OCI-LY3 (cell line): ENCODE data around the gene SERPINA12.

Experiments
- H2AFZ ChIP-seq: fragments of 200-600, 300-600 bp; shearing (Covaris generic); 2 replicates; pipeline ENCODE4 v1.6.0; 2014; ENCODE audit warnings: antibody characterized with exemption, low read depth, low read length
- H3K27ac ChIP-seq: fragments of 200-600, 300-600 bp; sonication (generic); 2 replicates; pipeline ENCODE4 v1.5.1; 2014; ENCODE audit warnings: mild to moderate bottlenecking, low read length, moderate library complexity, mixed read lengths
- H3K27me3 ChIP-seq: fragments of 200-600, 300-600 bp; sonication (generic); 2 replicates; pipeline ENCODE4 v1.6.1; 2014; ENCODE audit warnings: low read depth, low read length, mixed read lengths
- H3K36me3 ChIP-seq: fragments of 200-600, 300-600 bp; sonication (generic); replicated peaks from 2 replicates; pipeline ENCODE3; 2014; ENCODE audit warnings: low read depth, low read length, mixed read lengths
- H3K4me1 ChIP-seq: fragments of 300-600, 200-600 bp; sonication (generic); 2 replicates; pipeline ENCODE4 v1.6.1; 2014; ENCODE audit warnings: low read length, mixed read lengths
- H3K4me2 ChIP-seq: fragments of 200-600, 300-600 bp; sonication (generic); 2 replicates; pipeline ENCODE4 v1.6.1; 2014; ENCODE audit warnings: low read length, mixed read lengths
- H3K4me3 ChIP-seq: fragments of 300-600, 200-600 bp; sonication (generic); 2 replicates; pipeline ENCODE4 v1.5.1; 2014; ENCODE audit warnings: antibody characterized with exemption, mild to moderate bottlenecking, low read length, moderate library complexity
- H3K79me2 ChIP-seq: fragments of 300-600, 200-600 bp; shearing (Covaris generic); 2 replicates; pipeline ENCODE4 v1.6.1; 2014; ENCODE audit warnings: mild to moderate bottlenecking, low read length, mixed read lengths
- H3K9ac ChIP-seq: fragments of 300-600, 200-600 bp; shearing (Covaris generic); 2 replicates; pipeline ENCODE4 v1.6.0; 2014; ENCODE audit warnings: mild to moderate bottlenecking, low read length, moderate library complexity
- H3K9me3 ChIP-seq: fragments of 200-600, 300-600 bp; shearing (Covaris generic); 2 replicates; pipeline ENCODE4 v1.6.1; 2014; ENCODE audit warnings: low read length, mixed read lengths; ENCODE audit not compliant: insufficient read depth
- H4K20me1 ChIP-seq: fragments of 200-600, 300-600 bp; sonication (generic); 2 replicates; pipeline ENCODE4 v1.6.1; 2016; ENCODE audit warnings: low read length, mixed read lengths; ENCODE audit not compliant: insufficient read depth
- CTCF ChIP-seq: fragments of 200-600, 300-600 bp; sonication (generic); IDR thresholded peaks from 2 replicates; pipeline ENCODE4 v1.5.1; 2014; ENCODE audit warnings: antibody characterized with exemption, low read length, low read depth
- EZH2phosphoT487 ChIP-seq: fragments of 200-600 bp; shearing (Covaris generic); IDR thresholded peaks from 2 replicates; pipeline ENCODE4 v1.6.1; 2018; ENCODE audit warnings: antibody characterized with exemption, mixed run types, low read depth

The SERPINA12 gene

GRCh38 chr14:94540031-94540794 lies 30.9 kb upstream of the SERPINA12 start:
- no peaks in the 10 kb centered on the region for H3K79me2 ChIP-seq
- no peak overlapping the region for H3K27ac ChIP-seq
- H3K27me3 ChIP-seq = peaks cover 26% of the 10 kb centered on the region
- no peaks in the 10 kb centered on the region for H4K20me1 ChIP-seq
- H3K9ac ChIP-seq = no peak overlapping the region
- peak overlapping the region; percentile 46; the same call in 1 of the 2 replicates for H2AFZ ChIP-seq
- H3K4me2 ChIP-seq = no peak overlapping the region
- no peak overlapping the region for H3K4me3 ChIP-seq
- TF ChIP-seq EZH2phosphoT487 (no peak), CTCF (no peak)
- no peaks in the 10 kb centered on the region for H3K9me3 ChIP-seq
- no peaks in the 10 kb centered on the region for H3K36me3 ChIP-seq
- H3K4me1 ChIP-seq = peaks cover 8% of the 10 kb centered on the region

GRCh38 chr14:94539181-94539580 lies 29.9 kb upstream of the SERPINA12 start:
- H3K9ac ChIP-seq = no peak overlapping the region
- H3K4me2 ChIP-seq = no peak overlapping the region
- no peaks in the 10 kb centered on the region for H3K9me3 ChIP-seq
- H3K27ac ChIP-seq = no peak overlapping the region
- H2AFZ ChIP-seq = no peak overlapping the region
- TF ChIP-seq CTCF (no peak), EZH2phosphoT487 (no peak)
- H3K79me2 ChIP-seq = no peaks in the 10 kb centered on the region
- no peaks in the 10 kb centered on the region for H4K20me1 ChIP-seq
- no peaks in the 10 kb centered on the region for H3K36me3 ChIP-seq
- H3K4me3 ChIP-seq = no peak overlapping the region
- peaks cover 8% of the 10 kb centered on the region for H3K4me1 ChIP-seq
- H3K27me3 ChIP-seq = peaks cover 26% of the 10 kb centered on the region

DNA sequence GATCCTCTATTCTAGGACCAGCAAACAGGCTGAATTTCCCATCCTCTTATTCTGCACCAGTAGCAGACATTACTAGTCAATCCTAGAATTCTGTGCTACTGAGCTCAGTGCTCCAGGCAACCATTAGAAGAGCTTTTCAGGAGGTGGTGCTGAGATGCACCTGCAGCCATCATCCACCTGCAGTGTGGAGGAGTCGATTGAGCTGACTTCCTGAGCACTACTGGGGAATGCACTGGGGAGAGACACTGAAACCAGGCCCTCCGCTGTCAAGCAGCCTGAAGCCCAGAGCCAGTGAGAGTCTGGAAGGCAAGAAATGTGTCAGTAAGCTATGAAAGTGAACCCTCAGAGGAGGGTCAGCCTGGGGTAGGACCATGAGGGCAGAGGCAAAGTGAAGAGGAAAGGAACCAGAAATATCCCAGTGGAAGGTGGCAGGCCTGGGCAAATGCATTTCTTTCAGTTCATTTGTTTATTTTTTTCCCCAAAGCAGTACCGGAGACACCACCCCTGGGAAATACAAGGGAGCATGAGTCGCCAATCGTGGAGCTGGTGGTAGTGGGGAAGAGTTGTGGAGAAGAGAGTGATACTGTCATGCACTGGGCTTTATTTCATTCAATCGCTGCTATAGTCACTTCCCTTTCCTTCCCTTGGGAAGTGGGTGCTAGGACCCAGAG lies 28.9 kb upstream of the SERPINA12 start:
- Histone ChIP-seq H3K27ac (no peak overlapping the region), H3K4me1 (peaks cover 8% of the 10 kb centered on the region), H3K9me3 (no peaks in the 10 kb centered on the region), H3K9ac (no peak overlapping the region), H3K4me2 (no peak overlapping the region), H4K20me1 (no peaks in the 10 kb centered on the region), H3K79me2 (no peaks in the 10 kb centered on the region), H2AFZ (no peak overlapping the region), H3K27me3 (peaks cover 29% of the 10 kb centered on the region), H3K4me3 (no peak overlapping the region), H3K36me3 (no peaks in the 10 kb centered on the region)
- no peak for TF ChIP-seq EZH2phosphoT487

DNA sequence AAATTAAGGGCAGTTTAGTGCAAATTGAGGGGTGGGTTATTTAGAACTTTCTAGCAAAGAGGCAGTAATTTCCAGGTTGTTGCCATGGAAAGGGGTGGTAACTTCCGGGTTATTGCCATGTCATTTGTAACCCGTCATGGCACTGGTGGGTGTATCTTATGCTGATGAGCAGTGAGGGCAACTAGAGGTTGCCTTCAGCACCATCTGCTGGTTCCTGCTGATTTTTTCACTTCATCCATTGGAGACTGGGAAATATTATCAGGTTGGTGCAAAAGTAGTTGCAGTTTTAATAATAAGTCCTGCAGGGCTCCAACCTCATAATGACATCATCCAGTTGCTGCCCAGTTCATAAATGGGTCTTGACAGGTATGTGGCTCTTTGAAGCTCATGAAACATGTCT lies 27.6 kb upstream of the SERPINA12 start:
- peak overlapping the region; percentile 22; the same call in 1 of the 2 replicates for H3K4me2 ChIP-seq
- H3K27ac ChIP-seq = no peak overlapping the region
- no peaks in the 10 kb centered on the region; the same call in 1 of the 2 replicates for H3K4me1 ChIP-seq
- TF ChIP-seq CTCF = peak; percentile 36
- no peak for TF ChIP-seq EZH2phosphoT487
- H4K20me1 ChIP-seq = no peaks in the 10 kb centered on the region
- H3K9me3 ChIP-seq = no peaks in the 10 kb centered on the region
- peaks cover 37% of the 10 kb centered on the region for H3K27me3 ChIP-seq
- no peaks in the 10 kb centered on the region for H3K79me2 ChIP-seq
- peak overlapping the region; percentile 75; the same call in 1 of the 2 replicates for H2AFZ ChIP-seq
- no peaks in the 10 kb centered on the region for H3K36me3 ChIP-seq
- no peak overlapping the region for H3K9ac ChIP-seq
- no peak overlapping the region for H3K4me3 ChIP-seq
